ENCODE data around the gene LIPA.

LIPA gene

DNA sequence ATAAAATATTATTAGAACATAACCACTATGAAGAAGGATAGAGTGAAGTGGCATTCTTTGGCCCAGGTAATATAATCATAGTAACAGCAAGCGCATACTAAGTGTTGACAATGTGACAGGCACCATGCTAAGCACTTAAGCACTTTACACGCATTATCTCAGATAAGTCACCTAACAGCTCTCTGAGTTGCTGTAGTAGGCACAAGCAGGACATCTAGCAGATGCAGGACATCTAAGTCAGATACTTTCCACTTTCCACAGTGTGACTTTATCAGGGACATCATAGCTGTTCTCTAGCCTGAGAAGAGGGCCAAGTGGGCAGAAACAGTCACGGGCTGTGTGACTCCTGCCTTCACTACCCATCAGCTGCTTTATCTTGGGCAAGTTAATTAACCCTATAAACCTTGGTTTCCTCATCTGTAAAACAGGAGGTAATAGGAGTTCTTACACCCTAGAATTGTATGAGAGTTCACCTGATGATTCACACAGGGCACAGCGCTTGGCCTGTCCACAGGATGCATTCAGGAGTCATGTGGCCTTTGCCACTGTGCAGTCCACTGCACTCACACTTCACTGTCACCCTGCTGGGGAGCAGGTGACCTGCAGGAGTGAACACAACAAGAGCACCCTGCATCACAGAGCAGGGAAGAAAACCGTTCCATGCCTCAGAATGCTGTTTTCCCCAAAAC lies 12.5 kb downstream of the LIPA start:
- DNase-seq: no peak

- no peak for DNase-seq
Measured at GRCh38 chr10:89237849-89238248, 13.7 kb downstream of the LIPA start.

- DNase-seq: no peak
Measured at GRCh38 chr10:89236226-89236797, 15.3 kb downstream of the LIPA start.

- no peak for DNase-seq
Measured at GRCh38 chr10:89235073-89235798, 16.3 kb downstream of the LIPA start.

- DNase-seq: no peak
Measured at GRCh38 chr10:89233033-89233432, 18.5 kb downstream of the LIPA start.

GRCh38 chr10:89228962-89229361 lies 22.6 kb downstream of the LIPA start:
- DNase-seq: no peak

- DNase-seq: no peak
Measured at GRCh38 chr10:89228146-89228545, 23.4 kb downstream of the LIPA start.

- no peak for DNase-seq
Measured at GRCh38 chr10:89226891-89227290, 24.7 kb downstream of the LIPA start.

DNA sequence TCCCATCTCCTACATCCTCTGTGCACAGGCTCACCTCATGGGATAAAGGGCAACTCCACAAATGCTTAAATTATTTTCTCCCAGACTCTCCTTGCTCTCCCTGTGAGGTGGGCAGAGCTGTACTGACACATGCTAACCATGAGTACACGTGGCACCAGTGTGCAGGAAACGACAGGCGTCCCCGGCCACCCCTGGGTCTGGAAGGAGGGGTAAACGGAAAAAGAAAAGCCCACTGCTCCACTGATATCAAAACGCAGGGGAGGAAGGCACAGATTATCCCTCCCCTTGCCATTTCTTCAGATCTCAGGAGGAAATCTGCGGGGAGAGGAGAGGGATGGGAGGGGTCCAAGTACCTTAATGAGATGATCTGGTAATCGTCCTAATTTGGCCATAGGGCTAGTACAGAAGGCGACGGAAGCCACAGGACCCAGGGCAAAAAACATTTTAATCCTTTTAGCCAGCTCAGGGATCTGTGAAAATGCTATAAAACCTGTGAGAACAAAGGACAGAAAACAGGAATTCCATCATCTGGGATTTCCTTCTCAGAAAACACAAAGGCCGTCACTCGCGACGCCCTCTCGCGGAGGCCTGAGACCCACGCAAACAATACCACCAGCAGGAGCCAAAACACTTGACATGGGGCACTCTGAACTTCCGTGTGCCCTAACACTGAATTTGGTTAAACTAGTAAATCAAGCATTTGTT lies 26.7 kb downstream of the LIPA start:
- DNase-seq: no peak

DNA sequence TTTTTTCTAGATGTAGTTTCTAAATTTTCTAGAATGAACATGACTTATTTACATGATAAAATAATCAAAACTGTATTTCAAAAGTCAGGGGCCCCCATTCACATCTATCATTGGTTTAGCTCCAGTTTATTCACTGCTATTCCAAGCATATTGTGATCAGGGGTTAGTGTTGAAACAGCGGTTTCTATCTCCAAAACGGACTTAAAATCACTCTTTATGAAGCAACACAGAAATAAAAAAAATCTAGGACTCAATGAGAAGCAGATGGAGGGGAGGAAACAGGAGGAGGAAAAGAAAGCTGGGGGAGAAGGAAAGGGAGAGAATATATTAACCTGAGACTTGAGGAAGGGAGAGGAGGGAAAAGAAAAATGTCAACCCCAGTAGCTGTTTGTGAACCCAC lies 29.7 kb downstream of the LIPA start:
- DNase-seq: no peak

GRCh38 chr10:89219513-89220218 lies 31.9 kb downstream of the LIPA start:
- no peak for DNase-seq

- peak; percentile 31 for DNase-seq
Measured at GRCh38 chr10:89217057-89217990, 34.3 kb downstream of the LIPA start.

- DNase-seq: no peak
Measured at GRCh38 chr10:89216056-89216455, 35.5 kb downstream of the LIPA start.

GRCh38 chr10:89215511-89215910 lies 36.1 kb downstream of the LIPA start:
- DNase-seq: no peak

DNA sequence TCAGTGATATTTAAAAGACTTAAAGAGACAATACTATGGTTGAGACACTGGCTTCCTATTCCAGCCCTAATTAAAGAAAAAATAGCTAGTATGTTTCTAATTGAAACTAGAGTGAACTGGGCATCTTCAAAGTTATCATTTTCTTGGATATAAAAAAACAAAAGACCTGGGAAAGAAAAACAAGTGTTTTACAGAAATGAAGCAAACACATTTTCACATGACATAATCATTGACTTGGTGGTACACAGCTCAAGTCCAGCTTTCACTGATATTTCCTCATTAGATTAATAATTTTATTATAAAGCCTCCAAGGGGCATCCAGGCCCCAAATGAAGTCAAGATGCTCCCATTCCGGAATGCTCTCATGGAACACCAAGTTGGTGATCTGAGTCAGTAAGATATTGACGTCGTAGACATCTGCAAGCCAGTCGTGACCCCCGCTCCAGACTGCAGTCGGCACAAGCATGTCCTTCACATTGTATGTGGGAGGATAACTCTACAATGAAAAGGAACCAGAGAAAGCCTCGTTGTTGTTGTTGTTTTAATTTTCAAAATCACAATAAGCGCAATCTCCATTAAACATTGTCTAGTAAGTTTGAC lies 36.9 kb downstream of the LIPA start:
- no peak for DNase-seq

GRCh38 chr10:89213191-89213808 lies 38.3 kb downstream of the LIPA start:
- no peak for DNase-seq

- DNase-seq: no peak
Measured at GRCh38 chr10:89210794-89211425, 40.7 kb downstream of the LIPA start.

DNA sequence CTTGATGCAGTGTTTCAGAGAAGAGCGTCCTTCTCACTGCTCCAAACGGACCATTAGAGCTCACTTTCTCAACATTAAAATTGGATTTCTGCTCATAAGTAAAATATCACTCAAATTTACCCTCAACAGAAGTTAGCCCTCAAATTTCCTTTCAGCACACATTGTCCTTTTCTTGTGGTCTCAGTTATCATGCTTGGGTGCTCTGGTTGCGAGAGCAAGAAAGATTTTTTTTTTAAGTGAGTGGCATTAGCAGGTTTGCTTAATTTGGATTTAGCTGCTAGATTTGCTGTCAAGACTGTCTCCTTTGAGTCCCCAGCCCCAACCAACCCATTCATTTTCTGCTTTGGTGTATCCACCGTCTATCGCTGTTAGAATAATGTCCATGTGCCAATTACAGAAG lies 41.9 kb downstream of the LIPA start:
- DNase-seq: no peak

GRCh38 chr10:89207801-89208551 lies 43.6 kb downstream of the LIPA start:
- peak; percentile 7 for DNase-seq

All from activated effector memory CD4-positive, alpha-beta T cell treated with Interleukin-2 at 50 U/mL for 16 hours (primary cell).